Suprapubic skin (tissue), 3 donors: ENCODE data around the gene SLC17A3.

Source experiments
- CTCF ChIP-seq, 2 donors: fragments of 200-600 bp in 1 of 2; fragments of 450-650 bp in 1 of 2; sonication (generic) in 1 of 2; IDR thresholded peaks; one replicate each; pipeline ENCODE4 v1.5.1; 2016 to 2019; ENCODE audit warnings: antibody characterized with exemption in 2 of 2, mild to moderate bottlenecking in 1 of 2, moderate library complexity in 1 of 2
- EP300 ChIP-seq: sonication (generic); formaldehyde crosslinking; IDR thresholded peaks from one replicate; pipeline ENCODE4 v1.6.1; 2017; ENCODE audit warnings: antibody characterized with exemption
- POLR2A ChIP-seq, 2 donors: fragments of 450-650 bp; IDR thresholded peaks; one replicate each; pipeline ENCODE4 v1.6.1; 2017; ENCODE audit warnings: antibody characterized with exemption in 2 of 2, mild to moderate bottlenecking in 2 of 2, moderate library complexity in 2 of 2

- no peak for TF ChIP-seq CTCF (IDR thresholded peaks at IDR 0.05)
- TF ChIP-seq EP300, result no peak
- TF ChIP-seq POLR2A (IDR thresholded peaks at IDR 0.05), result no peak
These were observed 44.7 kb downstream of the SLC17A3 start for GRCh38 chr6:25829375-25829774.
